Sciatic nerve (tissue), 1 donor: ENCODE results near the gene SAP25. TPM values are rescaled to one million over a fixed set of nuclear protein-coding genes. Genes with fewer than 3 reads are reported as not detected.

Experiments
- total RNA-seq: library from RNA; stranded (reverse); fragmentation: NEBNext Ultra II Directional; extraction: Animal tissue kit (Norgen Biotek cat#: 25700); gene quantifications from one replicate; pipeline ENCODE4 v1.2.1, GENCODE V29; 2021
- donor health status: DM: no; HTN: no; CAD: no.

The SAP25 gene
- total RNA-seq, 1 donor from 2014 or later: 13.6 TPM

Other genes starting within 250 kb of the SAP25 start
- gene PILRB, start 215.8 kb downstream of the SAP25 start, total RNA-seq: 46.3 TPM
- gene PILRA, start 200.4 kb downstream of the SAP25 start, total RNA-seq: 14.6 TPM
- gene ZCWPW1, start 145.2 kb downstream of the SAP25 start, total RNA-seq: 8.0 TPM
- gene MEPCE, start 144.1 kb downstream of the SAP25 start, total RNA-seq: 37.0 TPM
- 25.3 TPM for gene PPP1R35, start 137.4 kb downstream of the SAP25 start, total RNA-seq
- gene SPACDR, start 109.6 kb downstream of the SAP25 start, total RNA-seq: 3.6 TPM
- gene TSC22D4, start 94.7 kb downstream of the SAP25 start, total RNA-seq: 148 TPM
- gene NYAP1, start 90.0 kb downstream of the SAP25 start, total RNA-seq: 9.1 TPM
- gene AGFG2, start 34.7 kb downstream of the SAP25 start, total RNA-seq: 30.6 TPM
- gene LRCH4, start 12.2 kb upstream of the SAP25 start, total RNA-seq: 75.7 TPM
- 1.2 TPM for gene FBXO24, start 12.4 kb upstream of the SAP25 start, total RNA-seq
- 138 TPM for gene PCOLCE, start 28.5 kb upstream of the SAP25 start, total RNA-seq
- gene MOSPD3, start 38.6 kb upstream of the SAP25 start, total RNA-seq: 23.0 TPM
- 1.2 TPM for gene TFR2, start 67.7 kb upstream of the SAP25 start, total RNA-seq
- not detected for gene ACTL6B, start 82.5 kb upstream of the SAP25 start, total RNA-seq
- 179 TPM for gene GNB2, start 99.8 kb upstream of the SAP25 start, total RNA-seq
- gene GIGYF1, start 120.3 kb upstream of the SAP25 start, total RNA-seq: 58.8 TPM
- 16.6 TPM for gene POP7, start 132.2 kb upstream of the SAP25 start, total RNA-seq
- not detected for gene EPO, start 146.6 kb upstream of the SAP25 start, total RNA-seq
- gene ZAN, start 159.7 kb upstream of the SAP25 start, total RNA-seq: not detected